DOHH2 (cell line): ENCODE results near the gene ANOS1.

Source experiments
- H3F3A ChIP-seq: fragments of 200-600 bp; sonication (generic), shearing (Covaris generic); 2 replicates; pipeline ENCODE4 v1.6.0; 2016; ENCODE audit warnings: antibody characterized with exemption, mild to moderate bottlenecking; ENCODE audit not compliant: control insufficient read depth, insufficient read depth
- H3K27ac ChIP-seq: fragments of 200-600 bp; sonication (generic); 2 replicates; pipeline ENCODE4 v1.5.1; 2014; ENCODE audit warnings: low read depth, mild to moderate bottlenecking, low read length, moderate library complexity
- H3K27me3 ChIP-seq: fragments of 200-600 bp; sonication (generic); 2 replicates; pipeline ENCODE4 v1.6.1; 2014; ENCODE audit warnings: mild to moderate bottlenecking, low read length, mixed read lengths; ENCODE audit not compliant: control insufficient read depth
- H3K36me3 ChIP-seq: fragments of 200-600 bp; sonication (generic); 2 replicates; pipeline ENCODE4 v1.6.1; 2014; ENCODE audit warnings: mild to moderate bottlenecking, low read length, moderate library complexity, mixed read lengths; ENCODE audit not compliant: control insufficient read depth
- H3K4me1 ChIP-seq: fragments of 200-600 bp; sonication (generic); 2 replicates; pipeline ENCODE4 v1.6.1; 2014; ENCODE audit warnings: mild to moderate bottlenecking, low read length, mixed read lengths; ENCODE audit not compliant: control insufficient read depth
- H3K4me2 ChIP-seq: fragments of 200-600 bp; sonication (generic); 2 replicates; pipeline ENCODE4 v1.6.0; 2014; ENCODE audit warnings: mild to moderate bottlenecking, low read length, moderate library complexity
- H3K4me3 ChIP-seq: fragments of 200-600 bp; sonication (generic); 2 replicates; pipeline ENCODE4 v1.5.1; 2014; ENCODE audit warnings: mild to moderate bottlenecking, low read length, mixed read lengths
- H3K79me2 ChIP-seq: fragments of 200-600 bp; sonication (generic); 2 replicates; pipeline ENCODE4 v1.6.1; 2014; ENCODE audit warnings: mild to moderate bottlenecking, low read length, mixed read lengths; ENCODE audit not compliant: control insufficient read depth
- H3K9me2 ChIP-seq: fragments of 200-600 bp; sonication (generic); replicated peaks from 2 replicates; pipeline ENCODE4 v1.6.1; 2014; ENCODE audit warnings: mild to moderate bottlenecking, low read length, mixed read lengths; ENCODE audit not compliant: control insufficient read depth
- H3K9me3 ChIP-seq: fragments of 200-600 bp; sonication (generic); 2 replicates; pipeline ENCODE4 v1.6.1; 2014; ENCODE audit warnings: antibody characterized with exemption, low read length, mixed read lengths; ENCODE audit not compliant: control insufficient read depth, insufficient read depth
- H4K20me1 ChIP-seq: fragments of 200-600 bp; sonication (generic); 2 replicates; pipeline ENCODE4 v1.6.0; 2014; ENCODE audit warnings: low read depth, mild to moderate bottlenecking, antibody characterized with exemption, low read length, moderate library complexity; ENCODE audit not compliant: control insufficient read depth, insufficient read depth
- EZH2phosphoT487 ChIP-seq: fragments of 200-600 bp; sonication (generic); IDR thresholded peaks from 2 replicates; pipeline ENCODE4 v1.6.1; 2017; ENCODE audit warnings: borderline replicate concordance, mild to moderate bottlenecking, antibody characterized with exemption, low read length, moderate library complexity, mixed read lengths
- TF ChIP-seq, protein P1 (sequence below): fragments of 200-600 bp; sonication (generic); IDR thresholded peaks from one replicate; pipeline ENCODE4 v1.5.1; 2014; ENCODE audit warnings: antibody characterized with exemption, mild to moderate bottlenecking, low read depth, low read length; ENCODE audit not compliant: poor library complexity, severe bottlenecking

The ANOS1 gene

DNA sequence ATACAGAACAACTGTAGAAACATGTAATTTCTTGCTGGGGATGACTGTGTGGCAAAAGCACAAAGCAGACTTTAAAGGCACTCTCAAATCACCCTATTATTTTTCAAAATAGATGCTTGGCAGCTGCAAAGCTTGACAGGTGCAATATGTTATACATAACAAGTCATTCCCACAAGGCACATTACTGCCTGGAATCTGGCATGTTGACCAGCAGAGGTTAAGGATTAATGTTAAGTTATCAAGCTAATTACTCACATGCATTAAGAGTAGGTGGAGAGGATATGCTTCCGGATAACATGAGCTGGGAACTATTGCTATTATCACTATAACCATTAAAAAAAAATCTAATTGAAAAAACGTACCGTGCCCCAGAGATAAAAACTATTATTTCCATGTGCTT, 17.8 kb downstream of the ANOS1 start:
- H3K4me3 ChIP-seq: no peak overlapping the region
- H3K9me2 ChIP-seq: no peaks in the 10 kb centered on the region
- no peaks in the 10 kb centered on the region for H3F3A ChIP-seq
- H3K79me2 ChIP-seq: no peaks in the 10 kb centered on the region
- no peaks in the 10 kb centered on the region for H4K20me1 ChIP-seq
- no peak for TF ChIP-seq EZH2phosphoT487
- TF ChIP-seq, protein P1, sequence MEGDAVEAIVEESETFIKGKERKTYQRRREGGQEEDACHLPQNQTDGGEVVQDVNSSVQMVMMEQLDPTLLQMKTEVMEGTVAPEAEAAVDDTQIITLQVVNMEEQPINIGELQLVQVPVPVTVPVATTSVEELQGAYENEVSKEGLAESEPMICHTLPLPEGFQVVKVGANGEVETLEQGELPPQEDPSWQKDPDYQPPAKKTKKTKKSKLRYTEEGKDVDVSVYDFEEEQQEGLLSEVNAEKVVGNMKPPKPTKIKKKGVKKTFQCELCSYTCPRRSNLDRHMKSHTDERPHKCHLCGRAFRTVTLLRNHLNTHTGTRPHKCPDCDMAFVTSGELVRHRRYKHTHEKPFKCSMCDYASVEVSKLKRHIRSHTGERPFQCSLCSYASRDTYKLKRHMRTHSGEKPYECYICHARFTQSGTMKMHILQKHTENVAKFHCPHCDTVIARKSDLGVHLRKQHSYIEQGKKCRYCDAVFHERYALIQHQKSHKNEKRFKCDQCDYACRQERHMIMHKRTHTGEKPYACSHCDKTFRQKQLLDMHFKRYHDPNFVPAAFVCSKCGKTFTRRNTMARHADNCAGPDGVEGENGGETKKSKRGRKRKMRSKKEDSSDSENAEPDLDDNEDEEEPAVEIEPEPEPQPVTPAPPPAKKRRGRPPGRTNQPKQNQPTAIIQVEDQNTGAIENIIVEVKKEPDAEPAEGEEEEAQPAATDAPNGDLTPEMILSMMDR: no peak
- H3K27ac ChIP-seq: no peak overlapping the region
- H3K9me3 ChIP-seq: no peaks in the 10 kb centered on the region
- H3K36me3 ChIP-seq: no peaks in the 10 kb centered on the region
- no peaks in the 10 kb centered on the region for H3K4me1 ChIP-seq
- H3K27me3 ChIP-seq: no peaks in the 10 kb centered on the region
- H3K4me2 ChIP-seq: no peak overlapping the region

DNA sequence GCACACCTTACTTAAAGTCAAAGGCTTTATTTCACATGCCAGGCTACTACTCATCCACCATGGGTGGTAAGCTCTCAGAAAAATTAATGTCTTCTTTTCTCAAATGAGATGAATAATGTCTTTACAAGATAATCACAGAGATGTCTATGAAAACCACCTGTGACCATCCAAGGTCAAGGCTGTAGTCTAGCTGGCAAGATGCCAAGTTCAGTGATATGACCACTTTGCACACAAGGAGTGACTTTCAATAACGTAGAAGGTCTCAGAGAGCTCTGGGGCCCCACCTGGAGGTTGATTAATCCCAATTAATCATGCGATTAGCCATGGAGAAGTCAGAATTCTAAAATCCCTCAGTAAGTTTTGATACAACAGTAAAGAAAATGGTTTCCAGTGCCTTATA, 20.5 kb downstream of the ANOS1 start:
- no peaks in the 10 kb centered on the region for H3K79me2 ChIP-seq
- no peaks in the 10 kb centered on the region for H3F3A ChIP-seq

DNA sequence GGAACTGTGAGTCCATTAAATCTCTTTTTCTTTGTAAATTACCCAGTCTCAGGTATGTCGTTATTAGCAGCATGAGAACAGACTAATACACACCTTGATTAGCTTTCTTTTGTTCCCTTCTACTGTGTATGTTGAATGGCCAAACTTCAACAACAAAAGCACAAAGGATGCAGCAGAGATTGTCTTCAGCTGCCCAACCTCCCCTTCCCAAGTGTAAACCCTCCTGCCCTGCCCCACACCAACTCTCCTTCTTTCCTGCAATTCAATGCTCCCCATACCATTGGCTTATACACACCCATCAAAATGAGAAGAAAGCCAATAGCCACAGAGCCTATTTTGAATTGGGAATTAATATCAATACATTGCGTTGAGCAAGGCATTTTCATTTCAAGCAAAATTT, 27.8 kb downstream of the ANOS1 start:
- Histone ChIP-seq H4K20me1 (no peaks in the 10 kb centered on the region), H3F3A (no peaks in the 10 kb centered on the region), H3K79me2 (no peaks in the 10 kb centered on the region), H3K27ac (no peak overlapping the region), H3K4me3 (no peak overlapping the region), H3K4me1 (no peaks in the 10 kb centered on the region), H3K27me3 (no peaks in the 10 kb centered on the region), H3K4me2 (no peak overlapping the region), H3K9me2 (no peaks in the 10 kb centered on the region), H3K36me3 (no peaks in the 10 kb centered on the region), H3K9me3 (no peaks in the 10 kb centered on the region)
- TF ChIP-seq, protein P1: no peak
- TF ChIP-seq EZH2phosphoT487: no peak

More for the DNA sequence above, 20.5 kb downstream of the ANOS1 start:
- H3K4me3 ChIP-seq: no peak overlapping the region
- H3K27ac ChIP-seq: no peak overlapping the region
- no peaks in the 10 kb centered on the region for H3K4me1 ChIP-seq
- no peaks in the 10 kb centered on the region for H3K9me3 ChIP-seq
- no peak overlapping the region for H3K4me2 ChIP-seq
- no peaks in the 10 kb centered on the region for H3K36me3 ChIP-seq
- TF ChIP-seq EZH2phosphoT487: no peak
- TF ChIP-seq, protein P1: no peak
- H4K20me1 ChIP-seq: no peaks in the 10 kb centered on the region
- H3K9me2 ChIP-seq: no peaks in the 10 kb centered on the region
- no peaks in the 10 kb centered on the region for H3K27me3 ChIP-seq

DNA sequence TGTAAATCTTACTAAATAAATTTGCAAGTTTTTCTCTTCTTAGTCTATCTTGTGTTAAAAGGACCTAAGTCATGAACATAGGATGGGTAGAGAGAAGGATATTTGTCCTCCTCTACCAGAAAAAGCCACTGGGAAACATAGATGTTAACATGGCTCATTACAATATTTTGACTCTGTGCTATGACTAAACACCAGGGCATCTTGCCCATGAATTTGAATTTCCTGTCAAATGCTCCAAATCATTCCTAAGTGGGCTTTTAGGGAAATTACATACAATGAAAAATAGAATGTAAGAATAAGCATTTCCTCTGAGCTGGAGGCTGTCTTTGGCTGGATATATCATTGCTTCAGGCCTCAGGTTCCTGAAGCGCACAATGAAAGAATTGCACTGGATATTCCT, 39.1 kb downstream of the ANOS1 start:
- Histone ChIP-seq H3K9me3 (no peaks in the 10 kb centered on the region), H3K27ac (no peak overlapping the region), H3F3A (no peaks in the 10 kb centered on the region), H3K27me3 (no peaks in the 10 kb centered on the region), H3K4me1 (no peaks in the 10 kb centered on the region), H4K20me1 (no peaks in the 10 kb centered on the region), H3K36me3 (no peaks in the 10 kb centered on the region), H3K4me3 (no peak overlapping the region), H3K9me2 (no peaks in the 10 kb centered on the region), H3K79me2 (no peaks in the 10 kb centered on the region), H3K4me2 (no peak overlapping the region)
- no peak for TF ChIP-seq EZH2phosphoT487
- TF ChIP-seq, protein P1: no peak
